Superior temporal gyrus (tissue), 1 donor: ENCODE data around the gene SDF4.
"Not testable (repeated sequence)": the region's sequence is repeated elsewhere in the genome, so short reads cannot be mapped to it uniquely, and the experiment has no call there.

Experiments
- DNase-seq: peaks from one replicate; pipeline ENCODE4 v3.0.0-alpha.2; 2016; ENCODE audit errors: extremely low spot score

SDF4 gene

GRCh38 chr1:1259540-1259939, 27.7 kb upstream of the SDF4 start:
- DNase-seq, result no peak

GRCh38 chr1:1259119-1259488, 27.3 kb upstream of the SDF4 start:
- DNase-seq, result no peak

DNA sequence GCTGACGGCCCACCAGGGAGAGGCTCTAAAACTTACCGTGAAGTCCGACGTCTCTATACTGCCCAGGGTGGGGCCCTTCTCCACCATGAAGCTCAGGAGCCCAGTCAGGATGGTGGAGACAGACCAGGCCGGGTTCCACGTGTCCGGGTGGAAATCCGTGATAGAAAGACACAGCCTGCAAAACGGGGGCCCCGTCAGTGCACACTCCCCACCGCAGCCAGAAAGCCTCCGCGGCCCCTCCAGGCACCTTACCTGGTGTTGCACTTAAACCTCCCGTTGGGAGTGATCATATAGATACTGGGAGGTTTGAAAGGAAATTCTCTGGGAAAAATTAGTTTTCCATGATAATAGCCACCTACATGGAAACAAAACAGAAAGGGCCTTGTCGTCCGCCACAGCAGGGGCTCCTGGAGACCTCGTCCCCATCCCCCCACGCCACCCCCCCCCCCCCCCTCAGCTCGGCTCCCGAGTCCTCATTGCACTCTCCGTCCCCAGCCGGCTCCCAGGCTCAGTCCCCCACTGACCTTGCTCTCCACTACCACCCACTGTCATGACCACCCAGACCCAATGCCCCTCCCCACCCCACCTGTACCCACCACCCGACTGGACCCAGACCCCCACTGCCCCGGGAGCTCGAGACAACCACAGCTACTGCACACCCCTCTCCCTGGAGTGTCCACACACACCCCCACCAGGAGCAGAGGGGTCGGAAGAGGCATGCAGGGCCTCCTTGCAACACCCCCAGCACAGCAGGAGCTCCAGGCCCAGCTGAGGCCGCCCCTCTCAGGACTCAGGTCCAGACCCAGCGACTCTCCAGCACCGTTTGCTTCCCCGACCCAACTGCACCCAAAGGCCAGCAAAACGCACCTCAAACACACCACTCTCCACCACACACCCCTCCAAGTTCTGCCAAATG, 25.4 kb upstream of the SDF4 start:
- DNase-seq, result no peak

DNA sequence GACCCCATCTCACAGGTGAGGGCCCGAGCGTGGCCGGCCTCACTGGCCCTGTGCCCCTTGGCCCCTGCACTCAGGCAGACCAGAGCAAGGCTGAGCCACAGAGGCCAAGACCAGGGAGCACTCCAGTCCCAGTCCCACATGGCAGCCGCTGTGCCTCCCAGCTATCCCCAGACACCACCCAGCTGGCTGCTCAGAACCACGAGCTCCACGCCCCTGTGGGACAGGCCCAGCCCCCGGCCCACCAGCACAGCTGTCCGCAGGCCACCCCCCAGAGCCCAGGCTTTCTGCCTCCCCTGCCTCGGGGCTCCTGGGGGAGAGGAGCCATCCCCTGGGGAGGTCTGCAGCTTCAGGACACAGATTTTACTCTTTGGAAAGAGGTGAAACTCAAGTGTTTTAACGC, 23.8 kb upstream of the SDF4 start:
- DNase-seq, result no peak

DNA sequence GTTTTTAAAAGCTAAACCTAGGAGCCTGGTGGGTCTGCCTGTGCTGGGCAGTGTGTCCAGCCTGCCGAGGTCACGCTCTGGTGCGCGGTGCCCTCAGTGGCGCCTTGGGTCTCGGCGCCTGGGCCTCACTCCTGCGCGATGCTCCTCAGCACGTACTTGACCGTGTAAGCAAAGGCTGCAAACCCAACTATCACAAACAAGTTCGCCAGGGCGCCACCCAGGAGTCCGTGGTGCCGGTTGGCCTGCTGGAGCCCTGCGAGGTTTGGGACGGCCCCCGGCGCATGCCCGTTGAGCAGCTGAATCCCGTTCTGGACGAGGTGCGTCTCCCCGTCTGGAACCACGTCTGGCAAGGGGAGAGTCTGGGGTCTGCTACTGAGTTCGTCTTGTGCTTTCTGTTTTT, 23.3 kb upstream of the SDF4 start:
- no peak for DNase-seq

DNA sequence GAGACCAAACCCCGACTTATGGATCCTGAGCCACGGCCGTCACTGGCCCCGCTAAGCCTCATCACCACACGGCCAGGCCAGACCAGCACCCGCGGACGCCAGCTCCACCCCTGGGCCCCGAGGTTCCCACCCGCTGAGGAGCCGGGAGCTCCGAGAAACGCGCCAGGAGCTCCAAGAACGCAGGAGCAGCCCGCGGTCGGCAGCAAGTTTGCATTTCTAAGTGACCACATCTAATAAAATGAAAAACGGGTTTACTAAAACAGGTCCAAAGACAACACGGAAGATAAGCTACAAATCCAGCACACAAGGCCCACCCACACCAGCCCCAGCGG, 22.8 kb upstream of the SDF4 start:
- DNase-seq, result no peak

GRCh38 chr1:1253972-1254666, 22.3 kb upstream of the SDF4 start:
- no peak for DNase-seq

DNA sequence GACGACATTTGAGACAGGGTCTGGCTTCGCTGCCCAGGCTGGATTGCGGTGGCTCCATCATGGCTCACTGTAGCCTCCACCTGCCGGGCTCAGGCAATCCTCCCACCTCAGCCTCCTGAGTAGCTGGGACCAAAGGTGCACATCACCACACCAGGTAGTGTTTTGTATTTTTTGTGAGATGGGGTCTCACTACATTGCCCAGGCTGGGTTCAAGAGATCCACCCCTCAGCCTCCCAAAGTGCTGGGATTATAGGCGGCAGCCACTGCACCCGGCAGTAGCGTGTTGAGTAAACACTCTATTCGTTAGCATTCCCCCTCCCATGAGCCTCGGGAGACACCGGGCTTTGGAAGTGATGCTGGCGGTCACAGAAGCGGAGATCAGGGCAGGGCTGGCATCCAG, 21.5 kb upstream of the SDF4 start:
- DNase-seq, result no peak

GRCh38 chr1:1250786-1251284, 19.0 kb upstream of the SDF4 start:
- no peak for DNase-seq

GRCh38 chr1:1248009-1248913, 16.5 kb upstream of the SDF4 start:
- not testable (repeated sequence) for DNase-seq

DNA sequence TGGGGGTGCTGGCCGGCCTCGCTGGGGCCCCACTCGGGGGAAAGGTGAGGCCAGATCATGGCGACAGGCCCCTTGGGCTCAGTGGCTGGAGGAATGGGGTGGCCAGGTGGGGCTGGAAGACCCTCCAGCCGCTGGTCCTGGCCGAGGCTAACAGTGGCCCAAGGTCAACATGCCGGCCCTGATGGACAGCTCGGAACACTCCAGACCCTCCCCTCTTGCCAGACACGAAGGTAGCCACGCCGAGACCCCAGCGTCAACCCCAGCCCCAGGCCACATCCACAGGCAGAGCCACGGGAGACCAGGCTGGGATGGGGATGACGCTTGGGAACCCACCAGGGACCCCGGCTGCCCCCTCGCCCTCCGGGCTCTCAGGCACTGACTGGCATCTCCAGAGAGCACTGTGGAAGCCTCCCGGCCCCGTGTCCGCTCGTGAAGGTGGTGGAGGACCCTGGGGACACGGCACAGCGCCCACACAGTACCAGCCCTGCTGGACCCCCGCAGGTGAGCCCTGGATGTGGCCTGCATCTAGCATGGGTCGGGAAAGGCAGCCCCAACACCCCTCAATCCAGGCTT, 15.6 kb upstream of the SDF4 start:
- no peak for DNase-seq

DNA sequence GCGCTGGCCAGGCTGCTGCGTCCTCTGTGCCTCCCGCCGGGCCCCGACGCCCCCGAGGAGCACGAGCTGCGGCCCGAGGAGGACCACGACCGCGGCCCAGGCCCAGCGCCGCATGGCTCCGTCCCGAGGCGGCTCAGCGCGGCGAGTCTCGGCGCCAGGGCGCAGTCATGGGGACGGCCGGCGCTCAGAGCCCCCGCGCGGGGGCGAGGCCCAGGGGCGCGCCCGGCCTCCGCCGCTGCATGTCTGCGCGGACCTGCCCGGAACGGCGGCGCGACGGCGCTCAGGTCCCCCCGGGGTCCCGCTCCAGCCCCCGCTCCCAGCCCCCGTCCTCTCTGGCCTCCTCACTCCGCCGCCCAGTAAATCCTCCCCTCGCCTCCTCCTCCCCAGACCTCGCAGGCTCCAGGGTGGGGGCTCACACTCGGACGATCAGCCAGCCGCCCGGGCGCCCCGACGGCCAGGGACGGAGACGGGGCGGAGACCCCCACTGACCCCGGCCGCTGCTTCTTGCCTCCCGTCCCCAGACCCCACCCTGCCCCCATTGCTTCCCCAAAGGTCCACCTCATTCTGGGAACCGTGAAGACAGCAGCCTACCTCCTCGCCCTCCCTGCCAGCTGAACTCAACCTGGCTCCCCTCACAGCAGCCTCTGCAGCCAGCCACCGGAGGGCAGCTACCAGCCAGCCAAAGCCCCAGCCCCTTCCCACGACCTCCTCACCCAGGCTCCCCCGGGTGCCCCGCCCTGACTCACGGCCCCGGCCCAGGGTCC, 15.0 kb upstream of the SDF4 start, which contains the start of gene C1QTNF12:
C1QTNF12 (minus strand) TSS at position 146 of the 764 bp plus-strand sequence; CDS start at position 114, 32 bp downstream.
- no peak for DNase-seq

- no peak for DNase-seq
These were observed 14.2 kb upstream of the SDF4 start for GRCh38 chr1:1245817-1246576.

DNA sequence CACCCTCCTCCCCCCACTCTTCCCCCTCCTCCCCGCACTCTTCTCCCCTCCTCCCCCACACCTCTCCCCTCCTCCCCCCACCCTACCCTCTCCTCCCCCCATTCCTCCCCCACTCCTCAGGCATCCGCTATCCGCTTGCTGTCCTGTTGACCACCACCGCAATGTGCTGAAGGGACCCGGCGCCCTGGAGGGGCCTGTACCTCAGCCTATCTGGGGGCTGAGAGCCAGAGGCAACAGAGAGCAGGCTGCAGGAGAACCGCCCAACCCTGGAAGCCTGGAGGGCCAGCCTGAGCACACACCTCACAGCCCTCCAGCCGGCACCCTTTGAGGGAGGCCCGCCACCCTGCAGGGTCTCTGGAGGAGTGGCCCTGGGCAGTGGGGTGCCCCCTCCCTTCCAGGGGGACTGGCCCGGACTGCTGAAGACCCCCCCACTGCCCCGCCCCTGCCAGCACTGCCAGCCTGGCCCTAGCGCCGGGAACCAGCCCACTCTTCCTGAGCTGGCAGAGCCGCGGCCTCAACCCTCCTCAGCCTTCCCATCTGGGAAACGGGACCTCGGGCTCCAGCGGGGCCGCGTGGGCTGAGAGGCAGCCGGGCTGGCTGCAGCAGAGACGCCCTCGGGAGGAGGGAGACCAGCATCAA, 13.5 kb upstream of the SDF4 start:
- DNase-seq, result no peak

DNA sequence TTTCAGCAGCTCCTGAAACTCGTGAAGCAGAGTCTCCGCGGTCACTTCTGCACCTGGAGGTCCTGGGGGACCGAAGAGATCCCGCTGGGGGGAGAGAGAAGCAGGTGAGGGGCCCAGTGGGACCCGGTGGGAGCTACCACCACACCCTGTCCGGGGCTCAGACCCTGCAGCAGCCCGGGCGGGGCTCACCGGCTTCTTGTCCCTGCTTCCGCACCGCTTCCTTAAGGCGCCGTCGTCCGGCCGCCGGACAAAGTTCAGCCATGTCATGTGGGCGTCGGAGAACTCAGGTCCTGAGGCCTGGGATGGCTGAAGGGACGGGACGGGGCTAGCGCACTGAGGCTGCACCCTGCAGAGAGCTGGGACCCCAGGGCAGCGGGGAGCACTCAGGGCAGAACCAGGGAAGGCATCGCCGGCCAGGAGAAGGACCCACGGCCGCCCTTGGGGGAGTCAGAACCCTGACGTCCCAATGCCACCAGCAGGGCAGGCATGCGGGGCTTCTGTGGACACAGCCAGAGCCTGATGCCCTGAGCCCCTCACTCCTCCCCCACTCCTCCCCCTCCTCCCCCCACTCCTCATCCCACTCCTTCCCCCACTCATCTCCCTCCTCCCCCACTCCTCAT, 12.5 kb upstream of the SDF4 start:
- no peak for DNase-seq

DNA sequence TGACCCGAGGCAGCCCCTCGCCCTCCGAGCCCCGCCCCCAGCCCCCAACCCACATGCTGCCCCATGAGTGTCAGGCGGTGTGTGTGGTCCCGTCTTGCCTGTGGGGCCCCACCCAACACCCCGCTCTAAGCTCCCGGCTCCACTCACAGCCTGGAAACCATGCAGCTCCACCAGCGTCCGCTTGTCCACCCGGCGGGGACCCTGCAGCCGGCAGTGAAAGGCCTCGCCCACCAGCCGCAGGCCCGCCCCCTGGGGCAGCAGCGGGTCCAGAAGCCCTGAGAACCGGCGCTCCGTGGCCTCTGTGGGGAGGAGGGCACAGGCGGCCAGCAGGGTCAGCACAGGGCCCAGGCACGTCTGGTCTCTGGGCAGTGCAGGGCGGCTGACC, 12.0 kb upstream of the SDF4 start:
- no peak for DNase-seq

- no peak for DNase-seq
These were observed 11.5 kb upstream of the SDF4 start for GRCh38 chr1:1243266-1243660.

GRCh38 chr1:1242461-1243265, 10.9 kb upstream of the SDF4 start:
- no peak for DNase-seq
